ENCODE measurements around the gene RHOD. TPM values are rescaled to one million over a fixed set of nuclear protein-coding genes. Genes with fewer than 3 reads are reported as not detected.

Gene RHOD
- total RNA-seq, 2 experiments from 2014 or later, result not detected

DNA sequence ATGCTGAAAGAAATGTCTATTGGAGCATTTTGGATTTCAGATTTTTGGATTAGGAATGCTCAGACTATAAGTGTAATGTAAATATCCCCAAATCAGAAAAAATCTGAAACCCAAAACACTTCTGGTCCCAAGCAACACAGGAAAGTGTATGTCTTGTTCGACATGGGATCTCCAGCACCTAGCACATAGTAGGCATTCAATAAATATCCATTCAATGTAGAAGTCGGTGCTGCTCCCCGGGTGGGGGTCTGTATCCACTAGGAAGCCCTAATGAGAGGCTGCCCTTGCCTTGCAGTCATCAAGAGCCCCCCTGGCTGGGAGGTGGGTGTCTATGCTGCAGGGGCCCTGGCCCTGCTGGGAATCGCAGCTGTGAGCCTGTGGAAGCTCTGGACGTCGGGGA, 22.3 kb upstream of the RHOD start:
- DNase-seq (no peak), ATAC-seq (no peak)
- Mint-ChIP-seq H3K4me3 (no peak overlapping the region), H3K27ac (no peak overlapping the region), H3K9me3 (ENCODE audit: insufficient read depth) (no peaks in the 10 kb centered on the region), H3K36me3 (ENCODE audit: low read depth) (no peaks in the 10 kb centered on the region), H3K4me1 (ENCODE audit: low read depth) (no peaks in the 10 kb centered on the region), H3K27me3 (ENCODE audit: low read depth) (peaks cover 13% of the 10 kb centered on the region)
- ChIA-PET POLR2A (no interaction called here), CTCF (no interaction called here)

DNA sequence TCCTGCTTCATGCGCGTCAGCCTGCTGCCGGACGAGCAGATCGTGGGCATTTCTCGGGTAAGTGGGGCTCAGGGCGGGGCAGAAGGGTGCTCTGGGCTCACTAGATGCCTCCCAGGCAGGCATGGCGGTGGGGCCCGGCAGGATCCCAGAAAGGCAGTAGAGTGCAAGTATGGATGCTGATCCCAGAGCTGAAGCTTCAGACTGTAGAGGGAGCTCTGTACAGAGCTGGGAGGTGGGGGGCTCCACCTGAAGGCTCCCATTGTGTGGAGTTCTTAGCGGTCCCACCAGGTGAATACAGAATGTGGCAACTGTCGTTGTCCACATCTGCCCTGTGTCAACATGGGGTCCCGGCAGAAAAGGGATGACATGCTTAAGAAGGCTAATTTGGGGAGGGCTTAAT, 16.5 kb upstream of the RHOD start:
- Mint-ChIP-seq H3K4me1 (ENCODE audit: low read depth) (no peaks in the 10 kb centered on the region), H3K9me3 (ENCODE audit: insufficient read depth) (no peaks in the 10 kb centered on the region), H3K27ac (no peak overlapping the region), H3K27me3 (ENCODE audit: low read depth) (peaks cover 8% of the 10 kb centered on the region), H3K36me3 (ENCODE audit: low read depth) (no peaks in the 10 kb centered on the region), H3K4me3 (no peak overlapping the region)
- no peak for ATAC-seq
- no peak for DNase-seq
- ChIA-PET CTCF (no interaction called here), POLR2A (no interaction called here)

DNA sequence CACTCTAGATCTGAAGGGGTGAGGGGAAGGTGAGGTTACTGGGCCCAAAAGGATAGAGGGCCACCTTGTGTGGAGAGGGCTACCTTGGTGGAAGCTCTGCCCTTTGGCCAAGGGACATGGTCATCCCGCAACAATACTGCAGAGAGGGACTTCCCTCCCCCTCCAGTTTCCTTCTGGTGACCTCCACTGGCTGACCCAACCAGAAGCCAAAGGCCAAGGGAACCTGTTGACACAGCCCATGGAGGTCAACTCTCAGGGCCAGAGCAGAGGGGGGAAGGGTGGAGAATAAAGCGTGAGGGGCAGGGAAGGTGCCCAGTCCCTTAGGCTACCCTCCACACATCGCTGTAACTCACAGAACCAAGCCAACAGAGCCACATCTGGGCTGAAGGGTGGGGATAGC, 15.0 kb upstream of the RHOD start:
- DNase-seq, result no peak
- H3K4me3 Mint-ChIP-seq, result no peak overlapping the region
- no peak for ATAC-seq
- no peaks in the 10 kb centered on the region for H3K36me3 Mint-ChIP-seq (ENCODE audit: low read depth)
- no peaks in the 10 kb centered on the region for H3K4me1 Mint-ChIP-seq (ENCODE audit: low read depth)
- H3K9me3 Mint-ChIP-seq (ENCODE audit: insufficient read depth), result no peaks in the 10 kb centered on the region
- CTCF ChIA-PET, result no interaction called here
- no peak overlapping the region for H3K27ac Mint-ChIP-seq
- peaks cover 8% of the 10 kb centered on the region for H3K27me3 Mint-ChIP-seq (ENCODE audit: low read depth)
- POLR2A ChIA-PET, result no interaction called here

DNA sequence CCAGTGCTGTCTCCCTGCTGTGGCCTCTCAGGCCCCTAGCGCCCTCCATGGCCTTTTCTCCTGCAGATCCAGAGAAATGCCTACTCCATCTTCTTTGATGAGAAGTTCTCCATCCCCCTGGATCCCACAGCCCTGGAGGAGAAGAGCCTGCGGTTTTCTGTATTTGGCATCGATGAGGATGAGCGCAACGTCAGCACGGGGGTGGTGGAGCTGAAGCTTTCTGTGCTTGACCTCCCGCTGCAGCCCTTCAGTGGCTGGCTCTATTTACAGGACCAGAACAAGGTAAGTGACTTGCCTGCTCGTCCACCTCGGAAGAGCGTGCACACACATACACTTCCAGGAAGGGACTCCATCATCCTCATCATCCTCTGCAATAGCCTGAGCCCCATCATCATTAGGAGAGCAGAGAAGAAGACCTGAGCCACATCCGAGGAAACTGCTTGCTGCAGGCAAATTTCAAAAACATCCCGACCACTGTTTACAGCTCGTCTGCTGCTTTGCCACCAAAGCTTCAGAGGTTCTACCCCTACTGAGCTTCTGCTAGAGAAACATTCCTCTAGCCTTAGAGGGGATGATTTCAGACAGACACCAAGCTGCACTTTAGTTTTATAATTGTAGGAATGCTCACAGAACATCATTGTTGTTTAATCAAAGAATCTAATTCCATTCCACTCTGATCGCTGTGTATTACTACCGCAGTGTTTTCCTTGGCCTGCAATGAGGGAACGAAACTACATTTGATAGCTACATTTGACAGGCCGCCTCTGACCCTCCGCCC, 12.9 kb upstream of the RHOD start:
- no peaks in the 10 kb centered on the region for H3K36me3 Mint-ChIP-seq (ENCODE audit: low read depth)
- H3K4me3 Mint-ChIP-seq, result no peak overlapping the region
- ChIA-PET CTCF (interaction anchor here (1.4 kb wide), 1 partner anchor 10 kb away, joined by 3 read pairs; no protein-coding TSS in a partner anchor), POLR2A (no interaction called here)
- H3K27ac Mint-ChIP-seq, result no peak overlapping the region
- no peak for DNase-seq
- no peak for ATAC-seq
- no peaks in the 10 kb centered on the region for H3K9me3 Mint-ChIP-seq (ENCODE audit: insufficient read depth)
- H3K27me3 Mint-ChIP-seq (ENCODE audit: low read depth), result peaks cover 7% of the 10 kb centered on the region
- no peaks in the 10 kb centered on the region for H3K4me1 Mint-ChIP-seq (ENCODE audit: low read depth)

DNA sequence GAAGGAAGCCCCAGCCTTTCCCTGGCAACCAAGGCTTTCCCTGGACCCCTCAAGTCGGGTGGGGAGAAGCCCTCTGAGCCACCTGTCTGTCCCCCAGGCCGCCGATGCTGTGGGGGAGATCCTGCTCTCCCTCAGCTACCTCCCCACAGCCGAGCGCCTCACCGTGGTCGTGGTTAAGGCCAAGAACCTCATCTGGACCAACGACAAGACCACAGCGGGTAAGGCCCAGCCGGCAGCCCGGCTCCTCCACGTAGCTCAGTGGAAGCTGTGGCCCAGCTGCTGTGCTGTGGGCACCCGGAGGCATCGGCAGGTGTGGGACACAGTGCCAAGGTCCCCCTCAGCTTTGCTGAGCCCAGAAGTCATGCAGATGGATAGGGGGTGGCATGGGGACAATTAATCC, 12.2 kb upstream of the RHOD start:
- Mint-ChIP-seq H3K36me3 (ENCODE audit: low read depth) (no peaks in the 10 kb centered on the region), H3K27me3 (ENCODE audit: low read depth) (peaks cover 7% of the 10 kb centered on the region), H3K9me3 (ENCODE audit: insufficient read depth) (no peaks in the 10 kb centered on the region), H3K27ac (no peak overlapping the region), H3K4me1 (ENCODE audit: low read depth) (no peaks in the 10 kb centered on the region), H3K4me3 (no peak overlapping the region)
- ChIA-PET POLR2A (no interaction called here), CTCF (interaction anchor here (1.4 kb wide), 1 partner anchor 9 kb away, joined by 3 read pairs; no protein-coding TSS in a partner anchor)
- ATAC-seq, result no peak
- DNase-seq, result no peak

DNA sequence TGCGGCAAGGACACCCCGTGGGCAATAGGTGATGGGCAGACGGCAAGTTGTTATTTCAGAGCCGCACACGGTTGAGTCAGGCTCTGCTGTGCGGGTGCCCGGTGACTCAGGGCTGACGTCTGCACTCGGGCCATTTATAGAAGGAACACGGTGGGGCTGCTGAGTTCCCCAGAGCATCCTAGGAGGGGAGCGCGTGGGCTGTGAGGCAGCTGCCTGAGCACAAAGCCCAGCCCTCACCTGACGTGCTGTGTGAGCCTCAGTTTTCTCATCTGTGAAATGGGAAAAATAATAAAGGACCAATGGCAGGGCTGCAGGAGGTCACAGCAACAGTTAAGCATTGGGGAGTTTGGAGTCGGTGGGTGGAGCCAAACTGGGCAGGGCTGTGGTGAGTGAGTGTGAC, 11.3 kb upstream of the RHOD start:
- Mint-ChIP-seq H3K27ac (no peak overlapping the region), H3K4me1 (ENCODE audit: low read depth) (no peaks in the 10 kb centered on the region), H3K9me3 (ENCODE audit: insufficient read depth) (no peaks in the 10 kb centered on the region), H3K4me3 (no peak overlapping the region), H3K27me3 (ENCODE audit: low read depth) (peaks cover 7% of the 10 kb centered on the region), H3K36me3 (ENCODE audit: low read depth) (no peaks in the 10 kb centered on the region)
- CTCF ChIA-PET, result interaction anchor here (1.4 kb wide), 1 partner anchor 9 kb away, joined by 3 read pairs; no protein-coding TSS in a partner anchor
- no peak for DNase-seq
- POLR2A ChIA-PET, result no interaction called here
- ATAC-seq, result no peak

DNA sequence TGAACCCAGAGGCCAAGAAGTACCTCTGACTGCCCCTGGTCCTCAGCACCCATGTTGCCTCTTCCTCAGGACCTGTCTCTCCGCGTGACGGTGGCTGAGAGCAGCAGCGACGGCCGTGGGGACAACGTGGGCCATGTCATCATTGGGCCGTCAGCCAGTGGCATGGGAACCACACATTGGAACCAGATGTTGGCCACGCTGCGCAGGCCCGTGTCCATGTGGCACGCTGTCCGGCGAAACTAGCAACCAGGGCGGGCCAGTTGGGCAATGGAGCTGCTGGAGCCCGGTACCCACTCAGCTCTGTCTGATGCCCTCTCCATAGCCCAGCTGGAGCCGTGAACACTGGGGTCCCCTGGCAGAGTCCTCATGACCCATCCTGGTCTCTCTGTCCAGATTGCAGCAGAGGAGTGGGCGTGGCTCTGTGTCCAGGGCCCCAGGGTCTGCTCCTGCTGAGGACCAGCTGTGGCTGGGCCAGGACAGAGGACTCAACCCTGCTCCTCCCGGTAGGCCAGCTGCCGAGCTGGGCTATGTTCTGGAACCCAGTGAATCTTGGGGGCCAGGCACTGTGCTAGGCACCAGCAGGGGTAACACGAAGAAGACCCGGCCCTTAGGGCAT, 8.0 kb upstream of the RHOD start:
- CTCF ChIA-PET, result interaction anchor here (0.6 kb wide), 1 partner anchor 10 kb away, joined by 3 read pairs; no protein-coding TSS in a partner anchor
- no peaks in the 10 kb centered on the region for H3K9me3 Mint-ChIP-seq (ENCODE audit: insufficient read depth)
- peaks cover 4% of the 10 kb centered on the region for H3K27me3 Mint-ChIP-seq (ENCODE audit: low read depth)
- H3K4me3 Mint-ChIP-seq, result no peak overlapping the region
- POLR2A ChIA-PET, result no interaction called here
- no peaks in the 10 kb centered on the region for H3K36me3 Mint-ChIP-seq (ENCODE audit: low read depth)
- no peak overlapping the region for H3K27ac Mint-ChIP-seq
- H3K4me1 Mint-ChIP-seq (ENCODE audit: low read depth), result no peaks in the 10 kb centered on the region
- ATAC-seq, result no peak
- no peak for DNase-seq

DNA sequence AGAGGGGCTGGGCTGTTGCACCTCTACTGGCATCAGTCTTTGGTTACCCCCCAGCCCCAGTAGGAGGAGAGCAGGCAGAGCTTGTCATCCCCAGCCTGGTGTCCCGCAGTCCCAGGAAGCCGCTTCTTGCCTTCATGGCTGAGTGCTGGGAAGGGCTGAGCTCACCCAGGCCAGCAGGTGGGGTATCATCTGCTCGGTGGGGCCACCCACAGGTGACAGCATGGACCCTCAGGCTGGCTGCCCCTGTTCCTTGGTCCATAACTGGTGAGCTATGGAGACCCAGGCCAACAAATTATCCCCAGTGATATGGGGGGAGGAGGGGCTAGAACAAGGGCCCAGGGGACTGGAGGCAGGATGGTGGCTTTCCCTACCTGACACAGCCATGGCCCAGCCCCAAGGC, 6.5 kb upstream of the RHOD start:
- Mint-ChIP-seq H3K27me3 (ENCODE audit: low read depth) (peaks cover 2% of the 10 kb centered on the region), H3K4me3 (no peak overlapping the region), H3K4me1 (ENCODE audit: low read depth) (no peaks in the 10 kb centered on the region), H3K36me3 (ENCODE audit: low read depth) (no peaks in the 10 kb centered on the region), H3K9me3 (ENCODE audit: insufficient read depth) (no peaks in the 10 kb centered on the region), H3K27ac (no peak overlapping the region)
- POLR2A ChIA-PET, result no interaction called here
- DNase-seq (no peak), ATAC-seq (no peak)
- CTCF ChIA-PET, result no interaction called here

DNA sequence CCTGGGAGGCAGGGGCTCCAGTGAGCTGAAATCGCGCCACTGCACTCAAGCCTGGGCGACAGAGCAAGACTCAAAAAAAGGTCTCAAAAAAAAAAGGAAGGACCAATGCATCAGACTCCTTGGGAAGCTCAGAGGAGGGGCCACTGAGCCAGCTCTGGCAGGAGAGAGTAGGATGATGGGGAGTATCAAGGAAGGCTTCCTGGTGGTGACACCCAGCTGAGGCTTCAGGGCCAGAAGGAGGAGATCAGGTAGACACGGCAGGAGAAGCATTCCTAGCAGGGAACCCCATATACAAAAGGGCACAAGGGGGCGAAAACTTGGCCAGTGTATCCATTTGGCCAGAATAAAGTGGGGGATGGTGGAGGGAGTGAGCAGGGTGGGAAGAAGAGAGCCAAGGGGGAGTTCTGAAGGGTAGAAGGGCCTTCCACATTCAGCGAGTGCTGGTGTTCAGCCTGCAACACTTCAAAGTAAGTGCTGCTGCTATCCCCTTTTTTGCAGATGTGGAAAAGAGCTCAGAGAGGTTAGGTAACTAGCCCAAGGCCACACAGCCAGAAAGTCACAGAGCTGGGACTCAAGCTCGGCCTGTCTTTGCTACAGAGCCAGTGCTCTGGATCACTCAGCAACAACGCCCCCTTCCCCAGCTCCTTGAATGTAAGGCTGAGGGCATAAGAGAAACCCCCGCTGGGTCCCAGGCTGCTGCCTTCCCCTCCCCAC, 5.3 kb upstream of the RHOD start:
- H3K36me3 Mint-ChIP-seq (ENCODE audit: low read depth), result no peaks in the 10 kb centered on the region
- H3K4me3 Mint-ChIP-seq, result no peak overlapping the region
- H3K27me3 Mint-ChIP-seq (ENCODE audit: low read depth), result peaks cover 2% of the 10 kb centered on the region
- no peak overlapping the region for H3K27ac Mint-ChIP-seq
- no peaks in the 10 kb centered on the region for H3K9me3 Mint-ChIP-seq (ENCODE audit: insufficient read depth)
- ChIA-PET CTCF (interaction anchor here (3.6 kb wide), 1 partner anchor 20 kb away, joined by 15 read pairs; no protein-coding TSS in a partner anchor), POLR2A (no interaction called here)
- DNase-seq, result no peak
- no peak for ATAC-seq
- H3K4me1 Mint-ChIP-seq (ENCODE audit: low read depth), result peaks cover 4% of the 10 kb centered on the region

DNA sequence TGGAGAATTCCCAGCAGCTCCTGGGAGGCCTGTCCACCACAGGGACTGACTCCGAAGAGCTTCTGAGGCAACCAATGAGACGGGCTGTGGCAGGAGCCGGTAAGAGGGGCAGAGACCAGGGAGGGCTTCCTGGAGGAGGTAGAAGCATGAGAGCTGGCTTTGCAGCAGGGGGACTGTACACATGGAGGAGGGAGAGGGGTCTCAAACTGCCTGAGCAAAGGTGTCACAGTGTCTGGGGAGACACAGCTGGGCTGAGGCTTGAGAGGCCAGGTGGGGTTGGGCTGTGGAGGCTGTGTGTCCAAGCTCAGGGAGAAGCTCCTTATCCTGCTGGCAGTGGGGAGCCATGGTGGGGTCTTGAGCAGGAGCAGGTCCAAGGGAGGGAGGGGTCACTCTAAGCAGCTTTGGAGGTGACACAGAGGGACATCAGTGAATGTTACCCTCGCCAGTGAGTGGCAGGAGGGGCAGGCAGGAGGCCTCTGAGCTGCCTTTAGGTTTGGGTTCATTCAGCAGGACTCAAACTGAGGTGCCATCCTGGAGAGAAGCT, 4.6 kb upstream of the RHOD start:
- ChIA-PET POLR2A (no interaction called here), CTCF (interaction anchor here (3.6 kb wide), 1 partner anchor 20 kb away, joined by 15 read pairs; no protein-coding TSS in a partner anchor)
- peaks cover 7% of the 10 kb centered on the region for H3K4me1 Mint-ChIP-seq (ENCODE audit: low read depth)
- no peak for DNase-seq
- H3K36me3 Mint-ChIP-seq (ENCODE audit: low read depth), result no peaks in the 10 kb centered on the region
- H3K27me3 Mint-ChIP-seq (ENCODE audit: low read depth), result peaks cover 2% of the 10 kb centered on the region
- H3K27ac Mint-ChIP-seq, result no peak overlapping the region
- H3K4me3 Mint-ChIP-seq, result no peak overlapping the region
- no peak for ATAC-seq
- no peaks in the 10 kb centered on the region for H3K9me3 Mint-ChIP-seq (ENCODE audit: insufficient read depth)

DNA sequence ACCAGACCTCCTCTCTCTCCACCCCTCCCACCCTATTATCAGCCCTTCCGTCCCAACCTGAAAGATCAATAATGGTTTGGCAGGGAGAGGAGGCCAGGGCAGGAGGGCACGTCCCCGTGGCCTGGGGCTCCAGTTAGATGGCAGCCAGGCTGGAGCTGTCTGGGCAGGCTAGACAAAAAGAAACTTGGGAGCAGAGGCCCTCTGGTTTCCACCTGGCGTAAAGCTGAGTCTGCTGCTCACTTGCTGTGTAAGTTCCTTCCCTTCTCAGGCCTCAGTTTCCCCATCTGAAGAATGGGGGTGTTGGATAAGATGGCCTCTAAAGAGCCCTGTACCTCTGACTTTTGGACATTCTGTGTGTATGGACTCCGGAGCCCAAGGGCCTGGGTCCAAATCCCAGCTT, 3.8 kb upstream of the RHOD start:
- POLR2A ChIA-PET, result no interaction called here

DNA sequence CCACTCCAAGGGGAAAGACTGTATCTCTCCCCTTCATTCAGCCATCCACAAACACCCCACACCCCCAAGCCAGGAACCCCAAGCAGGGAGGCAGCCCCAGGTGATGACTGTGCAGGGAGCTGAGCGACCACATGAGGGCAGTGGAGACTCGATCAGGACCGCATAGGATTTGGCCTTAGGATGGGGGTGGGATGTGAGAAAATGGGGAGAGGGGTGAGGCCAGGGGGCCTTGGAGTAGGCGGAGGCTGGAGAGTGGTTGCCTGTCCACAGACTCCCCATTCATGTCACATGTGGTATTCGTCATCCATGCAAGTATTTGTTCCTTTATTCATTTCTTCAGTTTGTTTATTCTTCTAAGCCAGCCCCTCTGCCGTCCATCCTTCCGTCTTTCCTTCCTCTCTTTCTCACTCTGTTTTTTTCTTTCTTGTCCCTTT, 2.7 kb upstream of the RHOD start:
- Mint-ChIP-seq H3K27me3 (ENCODE audit: low read depth) (peaks cover 5% of the 10 kb centered on the region), H3K4me3 (no peak overlapping the region), H3K4me1 (ENCODE audit: low read depth) (peaks cover 7% of the 10 kb centered on the region), H3K27ac (no peak overlapping the region), H3K36me3 (ENCODE audit: low read depth) (no peaks in the 10 kb centered on the region), H3K9me3 (ENCODE audit: insufficient read depth) (no peaks in the 10 kb centered on the region)
- peak; percentile 67 for ATAC-seq
- CTCF ChIA-PET, result interaction anchor here (0.6 to 3.6 kb wide), 7 partner anchors 9 to 298 kb away, joined by 3 to 15 read pairs (median 3); no protein-coding TSS in a partner anchor
- DNase-seq, result peak; percentile 62
- POLR2A ChIA-PET, result no interaction called here

More for the DNA sequence above, 3.8 kb upstream of the RHOD start:
- peaks cover 7% of the 10 kb centered on the region for H3K4me1 Mint-ChIP-seq (ENCODE audit: low read depth)
- CTCF ChIA-PET, result interaction anchor here (3.6 kb wide), 1 partner anchor 19 kb away, joined by 15 read pairs; no protein-coding TSS in a partner anchor
- no peaks in the 10 kb centered on the region for H3K36me3 Mint-ChIP-seq (ENCODE audit: low read depth)
- DNase-seq (no peak), ATAC-seq (no peak)
- no peak overlapping the region for H3K4me3 Mint-ChIP-seq
- H3K27me3 Mint-ChIP-seq (ENCODE audit: low read depth), result peaks cover 5% of the 10 kb centered on the region
- H3K9me3 Mint-ChIP-seq (ENCODE audit: insufficient read depth), result no peaks in the 10 kb centered on the region
- H3K27ac Mint-ChIP-seq, result no peak overlapping the region

Measured in activated CD8-positive, alpha-beta T cell treated with anti-CD3 and anti-CD28 coated beads, Interleukin-2, amount 10 ng/mL, durations not matched to agents 7 days and 5 days (primary cell).